Measurements from ENCODE around the gene DUS1L.

The DUS1L gene

DNA sequence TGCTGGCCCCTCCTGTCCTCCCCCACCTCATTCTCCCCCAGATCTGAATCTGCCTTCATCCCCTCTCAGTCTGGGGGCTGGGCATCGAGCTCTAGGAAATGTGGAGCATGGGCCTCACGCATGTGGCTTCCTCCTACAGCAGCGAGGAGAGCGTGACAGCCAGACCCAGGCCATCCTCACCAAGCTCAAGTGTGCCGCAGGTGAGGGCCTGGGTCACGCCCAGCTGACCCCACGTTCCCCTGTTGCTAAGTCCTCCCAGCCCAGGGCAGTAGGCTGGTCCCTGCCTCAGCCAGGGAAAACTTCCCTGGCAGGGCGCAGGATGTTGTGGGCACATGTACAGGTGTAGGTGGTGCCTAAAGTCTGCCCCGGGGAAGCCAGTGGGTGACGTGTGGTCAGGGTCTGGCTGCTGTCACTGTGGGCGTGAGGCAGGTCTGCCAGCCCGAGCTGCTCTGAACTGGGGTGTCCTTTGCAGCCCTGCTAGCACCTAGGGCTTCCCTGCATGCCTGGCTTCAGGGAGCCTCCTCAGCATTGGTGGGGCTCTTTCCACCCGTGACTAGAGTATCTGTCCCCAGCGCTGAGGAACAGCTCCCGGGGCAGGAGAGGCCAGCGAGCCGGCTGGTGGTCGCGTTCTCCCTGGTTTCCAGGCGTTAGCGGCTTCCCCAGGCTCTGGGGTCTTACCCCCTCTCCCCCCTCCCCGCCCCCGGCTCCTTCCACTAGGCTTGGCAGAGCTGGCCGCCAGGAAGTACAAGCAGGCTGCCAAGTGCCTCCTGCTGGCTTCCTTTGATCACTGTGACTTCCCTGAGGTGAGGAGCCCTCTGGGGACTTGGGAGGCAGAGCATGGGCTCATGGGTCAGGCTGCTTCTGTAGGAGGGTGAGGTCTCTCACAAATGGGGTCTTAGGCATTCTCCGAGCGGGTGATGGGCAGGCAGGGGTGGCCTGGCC lies 10.3 kb downstream of the DUS1L start:
- DNase-seq, result peak; percentile 20

DNA sequence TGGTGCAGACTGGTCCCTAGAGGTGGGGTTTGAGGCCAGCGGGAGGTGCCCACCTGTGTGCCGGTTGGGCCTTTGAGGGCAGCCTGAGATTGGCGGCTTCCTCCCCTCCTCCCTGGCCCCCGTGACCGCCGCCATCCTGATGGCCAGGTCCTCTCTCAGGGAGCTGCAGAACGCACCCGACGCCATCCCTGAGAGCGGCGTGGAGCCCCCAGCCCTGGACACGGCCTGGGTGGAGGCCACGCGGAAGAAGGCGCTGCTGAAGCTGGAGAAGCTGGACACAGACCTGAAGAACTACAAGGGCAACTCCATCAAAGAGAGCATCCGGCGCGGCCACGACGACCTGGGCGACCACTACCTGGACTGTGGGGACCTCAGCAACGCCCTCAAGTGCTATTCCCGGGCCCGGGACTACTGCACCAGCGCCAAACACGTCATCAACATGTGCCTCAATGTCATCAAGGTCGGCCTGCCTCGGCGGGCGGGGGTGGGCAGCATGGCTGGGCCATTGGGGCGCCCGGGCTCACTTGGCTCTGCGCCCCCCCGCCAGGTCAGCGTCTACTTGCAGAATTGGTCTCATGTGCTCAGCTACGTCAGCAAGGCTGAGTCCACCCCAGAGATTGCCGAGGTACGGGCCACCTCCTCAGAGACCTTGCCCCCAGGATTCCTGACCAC lies 11.1 kb downstream of the DUS1L start:
- peak; percentile 19 for DNase-seq

- peak; percentile 13 for DNase-seq
These were observed 11.9 kb downstream of the DUS1L start for GRCh38 chr17:82053556-82054263.

DNA sequence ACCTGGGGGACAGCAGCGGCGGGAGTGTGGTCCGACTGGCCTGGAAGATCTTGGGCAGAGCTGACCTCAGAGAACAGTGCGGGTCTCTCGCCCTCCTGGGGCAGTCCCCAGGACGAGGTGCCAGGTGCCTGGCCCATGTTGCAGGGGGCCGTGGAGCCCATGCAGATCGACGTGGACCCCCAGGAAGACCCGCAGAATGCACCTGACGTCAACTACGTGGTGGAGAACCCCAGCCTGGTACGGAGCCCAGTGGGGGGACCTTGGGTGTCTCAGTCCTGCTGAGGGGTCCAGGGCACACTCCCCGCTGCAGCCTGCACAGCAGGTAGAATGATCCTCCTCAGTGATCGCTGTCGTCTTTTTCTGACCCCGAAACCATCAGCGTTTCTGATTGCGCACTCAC lies 12.5 kb downstream of the DUS1L start:
- DNase-seq, result peak; percentile 16

- no peak for DNase-seq
These were observed 13.0 kb downstream of the DUS1L start for GRCh38 chr17:82052638-82053059.

- peak; percentile 83 for DNase-seq
These were observed 13.6 kb downstream of the DUS1L start, which contains the start of the genes GPS1 and RFNG for GRCh38 chr17:82051776-82052637. TSS of gene GPS1 (plus strand) at chr17:82051898. CDS start at chr17:82051932, 34 bp downstream. TSS of gene RFNG (minus strand) at chr17:82051811. CDS start at chr17:82051766, 45 bp downstream.

DNA sequence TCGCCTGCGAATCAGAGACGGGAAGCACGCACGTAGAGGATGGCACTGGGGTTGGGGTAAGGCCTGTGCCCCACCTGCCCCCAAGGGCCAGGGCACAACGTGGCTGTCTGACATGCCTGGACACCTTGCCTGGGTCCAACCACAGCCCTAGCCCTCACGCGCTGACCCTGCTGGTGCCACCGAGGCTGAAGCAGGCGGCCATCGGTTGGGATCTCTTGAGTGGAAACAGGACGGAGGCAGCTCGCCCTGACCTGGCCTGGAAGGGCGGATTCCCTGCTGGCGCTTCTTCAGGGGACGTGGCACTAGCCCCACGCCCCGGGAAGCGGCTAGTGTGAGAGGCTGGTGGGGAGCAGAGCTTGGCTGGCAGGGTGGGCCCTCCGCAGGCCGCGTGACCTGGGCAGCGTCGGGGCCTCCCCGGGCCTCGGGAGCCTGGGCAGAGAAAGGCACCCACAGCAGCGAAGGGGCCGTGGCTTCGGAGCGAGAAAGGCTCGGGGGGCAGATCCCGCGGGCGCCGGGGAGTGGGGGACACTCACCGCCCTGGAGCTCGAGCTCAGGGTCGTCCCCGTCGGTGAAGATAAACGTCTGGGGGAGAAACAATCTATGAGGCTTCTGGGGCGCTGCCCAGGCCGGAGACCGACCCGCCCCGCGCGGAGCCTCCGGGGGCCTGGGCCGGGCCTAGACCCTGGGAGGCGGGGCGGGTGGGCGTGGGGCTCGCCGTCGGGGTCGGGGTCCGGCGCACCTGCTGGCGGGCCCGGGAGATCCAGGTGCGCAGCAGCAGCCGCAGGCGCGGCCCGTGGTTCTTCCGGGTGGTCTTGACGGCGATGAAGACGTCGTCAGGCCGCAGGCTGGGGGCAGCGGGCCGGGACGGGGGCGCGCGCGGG lies 14.6 kb downstream of the DUS1L start:
- DNase-seq, result peak; percentile 38

DNA sequence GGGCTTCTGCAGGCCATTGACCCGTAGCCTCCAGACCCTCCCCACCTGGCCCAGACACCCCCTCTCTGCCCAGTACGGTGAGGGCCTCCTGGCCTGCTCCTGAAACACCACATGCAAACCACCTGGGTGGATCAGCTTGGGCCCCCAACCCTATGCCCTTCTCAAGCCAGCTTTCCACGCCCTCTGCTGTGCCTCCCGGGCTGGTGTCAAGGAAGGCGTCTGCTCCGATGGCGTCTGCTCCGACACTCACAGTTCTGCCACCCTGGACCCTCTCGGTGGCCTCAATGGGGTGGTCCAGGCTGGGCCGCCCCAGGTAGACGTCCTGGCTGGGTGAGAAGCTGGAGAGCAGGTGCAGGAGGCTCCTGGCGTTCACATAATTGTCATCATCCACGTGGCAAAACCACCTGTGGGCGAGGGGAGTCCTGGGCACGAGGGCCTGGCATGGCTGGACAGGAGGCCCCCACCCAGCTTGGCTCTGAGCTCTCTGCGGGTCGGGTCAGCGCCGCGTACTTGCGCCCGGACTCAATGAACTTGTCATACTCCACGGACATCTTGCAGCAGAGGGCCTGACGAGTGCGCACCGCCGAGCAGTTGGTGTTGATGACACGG lies 15.3 kb downstream of the DUS1L start:
- peak; percentile 14 for DNase-seq

DNA sequence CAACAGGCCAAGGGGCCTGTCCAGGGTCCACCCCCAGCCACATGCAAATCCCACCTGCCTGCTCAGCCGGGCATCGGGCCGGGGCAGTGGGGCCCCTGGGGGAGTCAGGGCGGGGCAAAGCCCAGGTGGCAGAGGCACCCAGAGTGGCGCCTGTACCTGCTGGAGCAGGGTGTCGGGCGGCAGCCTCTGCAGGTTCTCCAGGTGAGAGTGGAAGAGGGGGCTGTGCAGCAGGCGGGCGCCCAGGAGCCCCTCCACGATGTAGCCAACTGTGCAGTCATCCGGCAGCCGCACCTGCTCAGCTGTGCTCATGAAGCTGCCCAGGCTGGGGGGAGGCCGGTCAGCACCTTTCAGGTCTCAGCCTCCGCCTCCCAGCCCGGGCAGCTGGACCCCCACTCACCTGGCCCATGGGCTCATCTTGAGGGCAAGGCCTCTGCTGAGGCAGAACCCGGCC lies 16.1 kb downstream of the DUS1L start:
- DNase-seq, result no peak

DNA sequence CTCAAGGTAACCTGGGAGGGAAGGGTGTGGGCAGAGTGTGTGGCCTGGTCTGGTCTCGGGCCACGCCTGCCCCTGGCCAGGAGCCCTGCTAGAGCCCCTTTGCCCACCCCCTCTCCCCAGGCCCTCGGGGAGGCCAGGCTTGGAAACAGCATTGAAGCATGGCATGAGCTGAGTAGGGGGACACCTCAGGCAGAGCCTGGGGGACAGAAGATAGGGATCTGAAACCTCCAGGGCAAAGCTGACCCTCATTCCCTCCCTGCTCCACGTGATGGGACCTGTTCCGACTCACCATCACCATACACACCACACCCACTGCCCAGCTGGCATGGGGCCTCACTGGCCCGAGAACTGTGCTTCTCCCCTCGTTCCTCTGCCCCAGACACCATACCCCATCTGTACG lies 16.5 kb downstream of the DUS1L start:
- no peak for DNase-seq

DNA sequence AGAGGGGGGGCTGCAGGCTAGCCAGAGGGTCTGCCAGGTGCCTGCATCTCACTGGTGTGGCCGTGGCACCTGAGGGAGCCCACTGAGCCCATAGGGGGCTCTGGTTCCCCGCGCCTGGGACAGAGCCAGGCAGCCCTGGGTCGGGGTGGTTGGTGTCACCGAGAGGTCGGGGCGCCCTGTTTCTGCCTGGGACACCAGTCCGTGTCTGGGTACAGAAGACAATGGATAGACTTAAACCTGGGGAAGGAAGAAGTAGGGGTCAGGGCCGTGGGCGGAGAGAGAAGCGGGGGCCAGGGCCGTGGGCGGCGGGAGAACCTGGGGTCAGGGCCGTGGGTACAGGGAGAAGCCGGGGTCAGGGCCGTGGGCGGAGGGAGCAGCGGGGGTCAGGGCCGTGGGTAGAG lies 17.0 kb downstream of the DUS1L start:
- no peak for DNase-seq

GRCh38 chr17:82047914-82048570 lies 17.6 kb downstream of the DUS1L start:
- DNase-seq, result no peak

DNA sequence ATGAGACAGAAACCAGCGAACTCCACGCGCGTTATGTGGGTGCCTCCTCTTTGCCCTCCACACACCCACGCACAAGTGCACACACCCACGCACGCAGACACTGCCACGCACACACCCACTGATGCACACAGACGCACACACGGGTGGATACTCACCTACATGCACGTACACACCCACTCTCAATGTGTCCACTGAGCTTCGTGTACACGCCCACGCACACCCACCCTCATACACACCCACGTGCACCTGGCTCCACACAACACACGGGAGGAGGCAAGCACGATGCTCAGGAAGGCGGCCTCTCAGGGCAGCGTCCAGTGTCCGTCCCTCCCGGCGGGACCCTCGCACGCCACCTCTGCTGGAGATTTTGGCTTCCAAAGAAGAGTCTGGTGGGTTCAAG lies 18.2 kb downstream of the DUS1L start:
- no peak for DNase-seq

GRCh38 chr17:82046903-82047302 lies 18.7 kb downstream of the DUS1L start:
- DNase-seq, result no peak

DNA sequence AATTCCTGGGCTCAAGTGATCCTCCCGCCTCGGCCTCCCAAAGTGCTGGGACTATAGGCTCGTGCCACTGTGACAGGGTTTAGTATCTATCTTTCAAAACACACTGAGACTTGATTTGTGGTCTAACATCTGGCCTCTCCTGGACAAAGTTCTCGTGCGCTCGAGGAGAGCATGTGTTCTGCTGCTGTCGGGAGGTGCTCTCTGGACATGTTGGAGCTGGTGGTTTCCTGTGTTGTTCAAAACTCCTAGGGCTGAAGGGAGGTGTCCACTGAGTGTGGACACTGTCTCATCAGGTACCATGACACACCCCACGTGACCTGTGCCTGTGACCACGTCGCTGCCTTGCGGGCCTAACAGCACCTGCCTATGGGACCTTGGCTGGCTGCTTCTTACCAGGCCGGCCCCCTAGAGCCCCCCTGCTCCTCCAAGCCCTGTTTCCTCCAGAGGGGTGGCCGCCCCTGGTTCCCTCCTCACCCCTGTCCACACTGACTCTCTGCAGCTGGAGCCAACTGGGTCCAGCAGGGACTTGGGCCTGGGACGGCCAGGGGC lies 19.6 kb downstream of the DUS1L start:
- no peak for DNase-seq

GRCh38 chr17:82043507-82043906 lies 22.1 kb downstream of the DUS1L start:
- DNase-seq, result no peak

DNA sequence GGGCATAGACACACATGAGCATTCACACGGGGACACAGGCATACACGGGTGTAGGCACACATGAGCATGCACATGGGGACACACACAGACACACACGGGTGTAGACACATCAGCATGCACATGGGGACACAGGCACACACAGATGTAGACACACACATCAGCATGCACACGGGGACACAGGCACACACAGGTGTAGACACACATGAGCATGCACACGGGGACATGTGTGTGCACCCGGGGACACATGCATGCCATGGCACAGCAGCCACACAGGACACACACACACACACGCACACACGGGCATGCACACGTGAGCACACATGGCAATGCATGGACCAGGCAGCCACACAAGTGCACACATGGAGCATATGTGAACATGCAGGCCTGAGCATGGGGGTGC lies 23.0 kb downstream of the DUS1L start:
- no peak for DNase-seq

DNA sequence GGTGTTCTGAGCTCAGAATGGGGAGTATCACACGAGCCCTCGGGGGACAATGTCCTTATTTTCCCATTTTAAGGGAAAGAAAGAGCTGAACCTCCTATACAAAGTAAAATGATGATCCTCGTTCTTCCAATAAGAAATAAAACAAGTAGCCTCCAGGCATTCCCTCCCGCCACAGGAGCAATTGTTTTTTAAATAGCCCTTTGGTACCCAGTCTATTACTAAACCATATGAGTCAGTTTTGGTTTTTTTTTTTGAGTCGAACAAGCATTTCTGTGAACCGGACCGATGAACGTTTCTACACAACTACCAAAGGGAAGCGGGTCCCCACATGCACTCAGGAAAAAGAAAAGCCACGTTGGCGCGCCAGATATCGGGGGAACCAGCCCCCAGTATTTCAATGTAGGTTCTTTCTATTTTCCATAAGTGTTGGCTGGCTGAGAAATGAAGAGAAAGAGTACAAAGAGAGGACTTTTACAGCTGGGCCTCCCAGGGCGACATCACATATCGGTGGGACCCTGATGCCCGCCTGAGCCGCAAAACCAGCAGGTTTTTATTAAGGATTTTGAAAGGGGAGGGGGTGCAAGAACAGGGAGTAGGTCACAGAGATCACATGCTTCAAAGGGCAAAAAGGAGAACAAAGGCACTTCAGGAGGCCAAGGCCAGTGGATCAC lies 24.3 kb downstream of the DUS1L start:
- DNase-seq, result no peak

- DNase-seq, result no peak
These were observed 25.8 kb downstream of the DUS1L start for GRCh38 chr17:82039695-82040299.
